Measurements from ENCODE around the gene ZNF217. TPM values are rescaled to one million over a fixed set of nuclear protein-coding genes. Genes with fewer than 3 reads are reported as not detected.

The ZNF217 gene
- total and polyA plus RNA-seq, 9 of the 15 experiments (the other 6 are each of a cell fraction or from before 2014, with no cell fraction given): 3.0 to 41.8 (median 16.8) TPM

DNA sequence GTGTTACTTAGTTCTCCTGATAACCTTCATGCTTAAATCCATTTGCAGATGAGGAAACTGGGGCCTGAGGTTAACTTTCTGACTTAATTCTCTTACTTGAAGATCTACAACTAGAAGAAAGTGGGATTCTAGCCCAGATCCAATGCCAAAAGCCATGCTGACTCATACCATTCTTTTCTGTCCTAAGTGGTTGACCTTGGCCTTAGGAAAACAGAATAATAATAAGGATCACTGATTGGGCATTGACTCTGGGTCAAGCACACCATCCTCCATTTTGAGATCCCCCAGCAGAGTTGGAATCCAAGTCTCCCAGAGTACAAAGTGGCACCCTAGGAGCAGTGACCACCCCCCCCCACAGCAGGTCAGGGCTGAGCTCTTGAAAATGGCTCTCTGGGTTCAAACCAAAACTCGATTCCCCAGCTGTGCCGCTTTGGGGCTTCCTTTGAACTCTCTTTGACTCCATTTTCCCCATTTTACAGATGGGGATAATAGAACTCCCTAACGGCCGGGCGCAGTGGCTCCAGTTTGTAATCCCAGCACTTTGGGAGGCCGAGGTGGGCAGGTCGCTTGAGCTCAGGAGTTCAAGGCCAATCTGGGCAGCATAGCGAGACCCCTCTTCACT, 12.8 kb upstream of the ZNF217 start:
- peaks cover 14 to 28% of the 10 kb centered on the region in 2 experiments for H3K4me1 ChIP-seq (replicated peaks in 1 of 2; ENCODE audit: control insufficient read depth in 2 of 2, insufficient read depth in 2 of 2, low read length in 2 of 2)
- TSS peak; percentile 24 for BruUV-seq (replicated peaks)
- no peaks in the 10 kb centered on the region for H4K20me1 ChIP-seq (replicated peaks; ENCODE audit: control insufficient read depth, insufficient read depth, low read length)
- peaks cover 68% of the 10 kb centered on the region for H3K79me2 ChIP-seq (ENCODE audit: control insufficient read depth, insufficient read depth, low read length)
- ChIA-PET CTCF (ENCODE audit: low intra/inter-chr PET ratio) (interaction anchor here (0.6 kb wide), 1 partner anchor 28 kb away, joined by 3 read pairs; no protein-coding TSS in a partner anchor), POLR2A (interaction anchor here (0.5 to 1.2 kb wide), 5 partner anchors 10 to 270 kb away, joined by 3 to 4 read pairs (median 3); no protein-coding TSS in a partner anchor)
- H3K9me1 ChIP-seq (ENCODE audit: control insufficient read depth, insufficient read depth, low read length): no peaks in the 10 kb centered on the region
- ATAC-seq: no peak
- WGBS (ENCODE audit: insufficient coverage, low coverage, missing lambda C conversion rate): 63% methylated on average over 8 of the region's 8 CpGs
- no peaks in the 10 kb centered on the region for H3K9me3 ChIP-seq (replicated peaks; ENCODE audit: control insufficient read depth, insufficient read depth, low read depth, low read length)
- intact Hi-C loops (cut with micrococcal nuclease): loop anchor here (5.0 kb wide), 2 partner anchors 36 to 51 kb away; no protein-coding TSS in a partner anchor
- in situ Hi-C loops (cut with MboI): no loop called here
- peak overlapping the region; percentile 72 to 77 for H3K9ac ChIP-seq (ENCODE audit: insufficient read depth in 1 of 2, low read depth in 2 of 2, low read length in 2 of 2)
- H3K4me2 ChIP-seq (ENCODE audit: insufficient read depth, low read length): peak overlapping the region; percentile 74
- FAIRE-seq: no peak
- 0 out of 2 replicates have a peak overlapping the region, but pooled peaks have one; percentile 64 for H2AFZ ChIP-seq (ENCODE audit: low read depth, low read length)
- H3K36me3 ChIP-seq (ENCODE audit: control insufficient read depth, insufficient read depth, low read length): no peaks in the 10 kb centered on the region
- DNase-seq (ENCODE audit: extremely low read depth in 1 of 4, low spot score in 3 of 4): peak in 1 of 4 experiments; percentile 8
- H3K27me3 ChIP-seq (ENCODE audit: control insufficient read depth in 2 of 2, insufficient read depth in 2 of 2, low read length in 2 of 2): no peaks in the 10 kb centered on the region
- H3K4me3 ChIP-seq: peak overlapping the region; percentile 39
- peak overlapping the region; percentile 77 for H3K27ac ChIP-seq (ENCODE audit: extremely low read depth, low read depth, low read length)
- TF ChIP-seq KLF6 (CRISPR knock-in tag; IDR thresholded peaks at IDR 0.05; ENCODE audit: borderline replicate concordance) (peak; percentile 52; the same call in 1 of the 2 replicates), ZNF518B (CRISPR knock-in tag; IDR thresholded peaks at IDR 0.05) (no peak), HDAC1 (IDR thresholded peaks at IDR 0.05) (0 out of 4 replicates have a peak, but pooled peaks of 1 of the 2 experiments have one; percentile 22), BCLAF1 (IDR thresholded peaks at IDR 0.05; ENCODE audit: borderline replicate concordance in 1 of 2, control insufficient read depth in 1 of 2, low read depth in 2 of 2, low read length in 1 of 2) (0 out of 4 replicates have a peak, but pooled peaks of 1 of the 2 experiments have one; percentile 34), CXXC5 (CRISPR knock-in tag; IDR thresholded peaks at IDR 0.05) (peak; percentile 15; the same call in 1 of the 2 replicates), CREBBP (IDR thresholded peaks at IDR 0.05; ENCODE audit: low read depth, low read length) (no peak), ARID2 (IDR thresholded peaks at IDR 0.05) (no peak), MAZ (CRISPR knock-in tag; conservative IDR thresholded peaks at IDR 0.05 in 1 of 2, IDR thresholded peaks at IDR 0.05 in 1 of 2) (0 out of 4 replicates have a peak, but pooled peaks of 1 of the 2 experiments have one; percentile 55), ELF4 (CRISPR knock-in tag; IDR thresholded peaks at IDR 0.05) (no peak), TCF15 (CRISPR knock-in tag; IDR thresholded peaks at IDR 0.05) (peak; percentile 21; the same call in 1 of the 2 replicates)
- TF ChIP-seq, protein P1, sequence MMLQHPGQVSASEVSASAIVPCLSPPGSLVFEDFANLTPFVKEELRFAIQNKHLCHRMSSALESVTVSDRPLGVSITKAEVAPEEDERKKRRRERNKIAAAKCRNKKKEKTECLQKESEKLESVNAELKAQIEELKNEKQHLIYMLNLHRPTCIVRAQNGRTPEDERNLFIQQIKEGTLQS (IDR thresholded peaks at IDR 0.05): peak; percentile 29; the same call in 1 of the 2 replicates
- TF ChIP-seq, protein P1 (CRISPR knock-in tag; conservative IDR thresholded peaks at IDR 0.05): no peak
